Dermis microvascular lymphatic vessel endothelial cell (primary cell): Measurements from ENCODE around the gene AGT. TPM values are rescaled to one million over a fixed set of nuclear protein-coding genes. Genes with fewer than 3 reads are reported as not detected.
"Not testable (repeated sequence)": the region's sequence is repeated elsewhere in the genome, so short reads cannot be mapped to it uniquely, and the experiment has no call there.

Experiments used
- DNase-seq, 2 donors: peaks; one replicate each; pipeline versions ENCODE4 v3.0.0 to v3.0.0-alpha.2; 2010; ENCODE audit warnings: low read depth in 2 of 2
- total RNA-seq: library from RNA; depleted of rRNA; stranded (reverse); fragments of >200 nt; gene quantifications from 2 replicates; pipeline ENCODE4 v1.2.1, GENCODE V29; 2014

AGT gene
- total RNA-seq, 1 donor from 2014 or later, result not detected

GRCh38 chr1:230744382-230744781 lies 30.5 kb upstream of the AGT start:
- no peak for DNase-seq

GRCh38 chr1:230743899-230744298 lies 30.0 kb upstream of the AGT start:
- DNase-seq, result no peak

- DNase-seq, result no peak
Measured at GRCh38 chr1:230739564-230740290, 25.8 kb upstream of the AGT start.

- DNase-seq, result no peak
Measured at GRCh38 chr1:230737622-230738262, 23.8 kb upstream of the AGT start.

GRCh38 chr1:230735447-230735846 lies 21.5 kb upstream of the AGT start:
- no peak for DNase-seq

- DNase-seq, result no peak
Measured at GRCh38 chr1:230730977-230731376, 17.1 kb upstream of the AGT start.

GRCh38 chr1:230728710-230729392 lies 14.9 kb upstream of the AGT start:
- no peak for DNase-seq

GRCh38 chr1:230725256-230726012 lies 11.5 kb upstream of the AGT start:
- peak in 1 of 2 donors; percentile 51 for DNase-seq

GRCh38 chr1:230721849-230722522 lies 8.1 kb upstream of the AGT start:
- not testable (repeated sequence) for DNase-seq

GRCh38 chr1:230717251-230717650 lies 3.3 kb upstream of the AGT start:
- no peak for DNase-seq

GRCh38 chr1:230716453-230716852 lies 2.5 kb upstream of the AGT start:
- not testable (repeated sequence) for DNase-seq

- no peak for DNase-seq
Measured at GRCh38 chr1:230715510-230715909, 1.6 kb upstream of the AGT start.

- no peak for DNase-seq
Measured at GRCh38 chr1:230713547-230713914, 391 bp downstream of the AGT start.

- DNase-seq, result no peak
Measured at GRCh38 chr1:230713138-230713537, 784 bp downstream of the AGT start.

GRCh38 chr1:230712470-230712942 lies 1.4 kb downstream of the AGT start:
- no peak for DNase-seq

GRCh38 chr1:230711245-230711644 lies 2.7 kb downstream of the AGT start:
- DNase-seq, result no peak

- DNase-seq, result no peak
Measured at GRCh38 chr1:230710543-230710904, 3.4 kb downstream of the AGT start.

GRCh38 chr1:230709619-230710542 lies 4.0 kb downstream of the AGT start:
- DNase-seq, result no peak

- no peak for DNase-seq
Measured at GRCh38 chr1:230708631-230709580, 5.0 kb downstream of the AGT start.
